Activated T-helper 2 cell treated with anti-CD3 and anti-CD28 coated beads, Interferon-gamma antibody, Interleukin-2, Interleukin-4, amounts not matched to agents 10 μg/mL and 5 μg/mL and 100 μg/mL, durations not matched to agents 14 hours and 24 hours and 36 hours (primary cell): ENCODE data around the gene C22orf15. TPM values are rescaled to one million over a fixed set of nuclear protein-coding genes. Genes with fewer than 3 reads are reported as not detected.

ENCODE experiments used
- DNase-seq: peaks from one replicate; pipeline ENCODE4 v3.0.0; 2021; ENCODE audit warnings: low spot score
- H3K27ac Mint-ChIP-seq: one replicate; pipeline ENCODE4 v1.8.0; 2021; ENCODE audit warnings: mixed read lengths
- H3K27me3 Mint-ChIP-seq: one replicate; pipeline ENCODE4 v1.8.0; 2021; ENCODE audit warnings: low read depth, mixed read lengths
- H3K36me3 Mint-ChIP-seq: one replicate; pipeline ENCODE4 v1.8.0; 2021; ENCODE audit warnings: low read depth, mixed read lengths
- H3K4me1 Mint-ChIP-seq: one replicate; pipeline ENCODE4 v1.8.0; 2021; ENCODE audit warnings: low read depth, mixed read lengths
- H3K4me3 Mint-ChIP-seq: one replicate; pipeline ENCODE4 v1.8.0; 2021; ENCODE audit warnings: low read depth, mild to moderate bottlenecking, moderate library complexity, mixed read lengths
- H3K9me3 Mint-ChIP-seq: one replicate; pipeline ENCODE4 v1.8.0; 2021; ENCODE audit warnings: mixed read lengths
- intact Hi-C: fragments of 100-400 bp; cut with micrococcal nuclease; formaldehyde crosslinking; loops from one replicate; pipeline ENCODE4 v1.15.1; 2023
- total RNA-seq: library from RNA; stranded (reverse); gene quantifications from 2 replicates; pipeline ENCODE4 v1.2.3, GENCODE V29; 2022

Gene C22orf15
- total RNA-seq, 1 donor from 2014 or later = 0.52 TPM

DNA sequence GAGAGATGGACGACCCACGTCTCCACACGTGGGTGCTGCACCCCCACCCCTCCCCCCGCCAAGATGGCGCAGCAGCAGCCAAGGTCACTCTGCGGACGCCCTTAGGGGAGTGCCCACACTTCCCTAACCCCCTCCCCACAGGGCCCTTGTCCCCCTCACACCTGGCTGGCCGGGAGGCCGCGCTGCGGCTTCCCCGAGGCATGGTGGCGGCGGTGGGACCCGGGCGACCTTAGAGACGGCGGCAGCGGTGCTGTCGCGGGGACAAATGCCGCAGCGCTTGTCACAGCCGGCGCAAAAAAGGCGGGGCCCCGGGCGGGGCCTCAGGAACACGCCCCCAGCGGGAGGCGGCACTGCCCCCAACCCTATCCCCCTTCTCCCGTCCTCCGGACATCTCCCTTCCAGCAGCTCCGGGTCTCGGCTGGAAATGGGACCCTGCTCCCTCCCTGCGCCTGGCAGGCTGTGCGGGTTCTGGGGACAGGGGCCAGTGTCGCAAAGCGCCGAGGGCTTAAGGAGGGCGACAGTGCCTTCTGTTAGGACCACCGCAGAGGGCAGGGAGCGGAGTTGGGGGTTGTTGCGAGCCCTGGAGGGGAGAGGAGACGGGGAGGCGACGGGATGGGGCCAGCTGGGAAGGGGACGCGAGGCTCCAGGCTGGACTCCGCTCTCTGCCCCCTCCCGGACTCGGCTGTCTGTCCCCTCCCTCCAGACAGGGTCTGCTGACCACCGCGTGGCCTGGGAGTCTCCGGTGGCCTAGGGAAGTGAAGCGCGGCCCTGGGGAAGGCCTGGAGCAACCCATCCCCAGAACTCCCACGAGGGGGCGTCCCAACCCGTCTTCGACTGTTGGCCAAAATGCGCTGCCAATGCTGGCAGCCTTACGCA lies 5.1 kb downstream of the C22orf15 start, which contains the start of gene CHCHD10:
Gene CHCHD10, minus strand, starts transcription at position 300 of the 876 bp plus-strand sequence. Its CDS starts 98 bp downstream, at position 202.
- Mint-ChIP-seq H3K4me3 (peak within 1 kb of the TSS; percentile 75), H3K4me1 (peaks cover 18% of the 10 kb centered on the region), H3K27me3 (peaks cover 2% of the 10 kb centered on the region), H3K36me3 (peaks cover 13% of the 10 kb centered on the region), H3K9me3 (no peaks in the 10 kb centered on the region), H3K27ac (peak within 1 kb of the TSS; percentile 67)
- intact Hi-C loops = loop anchor here (2.0 kb wide), 3 partner anchors 19 to 141 kb away; partner anchors contain the start of gene SMARCB1
- DNase-seq = peak; percentile 78

DNA sequence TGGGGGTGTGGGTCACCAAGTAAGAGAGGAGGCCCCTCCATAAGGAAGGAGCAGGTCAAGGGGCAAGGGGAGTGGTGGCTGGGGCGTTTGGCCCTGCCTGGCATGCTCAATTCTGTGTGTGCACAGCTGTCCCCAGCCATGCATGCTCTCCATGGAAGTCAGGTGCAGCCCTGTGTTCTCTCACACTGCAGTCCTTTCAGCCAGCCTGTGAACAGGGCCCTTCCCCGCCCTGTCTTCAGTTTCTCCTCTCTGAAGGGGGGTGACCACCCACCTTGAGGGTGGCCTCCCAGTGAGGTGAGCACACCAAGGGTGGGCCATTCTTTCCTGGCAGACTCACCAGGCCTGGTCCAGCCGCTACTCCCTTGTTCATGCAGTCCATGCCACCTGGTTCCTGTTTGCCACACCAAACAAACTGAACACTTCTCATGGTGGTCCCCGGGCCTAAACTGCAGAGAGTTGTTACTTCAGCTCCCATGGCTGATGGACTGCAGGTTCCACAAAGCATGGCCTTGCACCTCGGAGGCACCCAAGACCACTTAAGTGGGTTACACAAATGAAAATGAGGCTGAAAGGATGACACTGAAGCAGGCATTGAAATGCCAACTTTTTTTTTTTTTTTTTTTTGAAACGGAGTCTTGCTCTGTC lies 6.7 kb downstream of the C22orf15 start:
- Mint-ChIP-seq H3K4me1 (peaks cover 8% of the 10 kb centered on the region), H3K27me3 (peaks cover 14% of the 10 kb centered on the region), H3K36me3 (peaks cover 10% of the 10 kb centered on the region), H3K4me3 (peak overlapping the region; percentile 7), H3K9me3 (no peaks in the 10 kb centered on the region), H3K27ac (no peak overlapping the region)
- no peak for DNase-seq
- intact Hi-C loops = loop anchor here (2.0 kb wide), 1 partner anchor 17 kb away; the partner anchor contains the start of gene SMARCB1

DNA sequence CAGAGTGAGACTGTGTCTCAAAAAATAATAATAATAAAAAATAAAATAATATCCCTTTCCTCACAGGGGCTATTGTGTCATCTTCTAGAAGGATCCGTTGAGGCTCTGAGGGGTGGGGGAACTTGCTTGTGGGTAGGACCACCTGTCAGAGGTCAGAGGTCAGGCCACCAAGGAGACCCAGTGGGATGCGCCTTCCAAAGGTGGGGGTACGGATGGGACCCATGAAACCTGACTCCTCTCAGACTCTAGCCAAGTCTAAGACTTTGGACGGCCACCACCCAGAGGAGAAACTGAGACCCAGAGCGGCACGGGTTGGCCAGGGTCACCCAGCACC lies 9.5 kb downstream of the C22orf15 start:
- Mint-ChIP-seq H3K36me3 (no peaks in the 10 kb centered on the region), H3K4me3 (peak overlapping the region; percentile 52), H3K9me3 (no peaks in the 10 kb centered on the region), H3K27me3 (peaks cover 16% of the 10 kb centered on the region), H3K4me1 (peaks cover 5% of the 10 kb centered on the region), H3K27ac (no peak overlapping the region)
- intact Hi-C loops = no loop called here
- no peak for DNase-seq

DNA sequence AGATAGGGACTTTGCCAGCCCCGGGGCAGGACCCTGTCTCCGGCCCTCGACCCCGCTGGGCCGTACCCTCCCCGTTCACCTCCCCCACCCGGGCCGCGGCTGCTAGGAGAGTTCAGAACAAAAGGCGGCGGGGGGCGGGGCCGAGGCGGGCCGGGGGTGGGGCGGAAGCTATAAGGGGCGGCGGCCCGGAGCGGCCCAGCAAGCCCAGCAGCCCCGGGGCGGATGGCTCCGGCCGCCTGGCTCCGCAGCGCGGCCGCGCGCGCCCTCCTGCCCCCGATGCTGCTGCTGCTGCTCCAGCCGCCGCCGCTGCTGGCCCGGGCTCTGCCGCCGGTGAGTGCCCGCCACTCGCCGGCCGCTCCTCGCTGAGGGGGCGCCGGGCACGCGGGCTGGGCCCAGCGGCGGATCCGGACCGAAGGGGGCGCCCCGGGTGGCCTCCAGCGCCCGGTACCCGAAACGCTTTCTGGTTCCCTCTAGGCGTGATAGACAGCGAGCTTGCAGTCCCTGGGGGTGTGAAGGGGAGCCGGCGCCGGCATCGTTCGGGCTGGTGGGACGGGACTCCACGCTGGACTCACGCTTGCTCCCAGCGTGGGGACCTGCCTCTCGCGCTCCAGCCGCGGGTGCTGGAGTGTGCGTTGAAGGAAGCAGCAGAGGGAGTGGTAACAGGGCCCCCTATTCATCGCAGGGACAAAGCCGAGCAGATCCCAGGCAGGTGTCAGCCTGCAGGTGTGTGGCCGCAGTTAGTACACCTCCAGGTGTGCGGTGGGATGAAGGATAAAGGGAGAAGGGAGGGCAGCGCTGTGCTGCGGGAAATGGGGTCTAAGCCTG lies 10.1 kb downstream of the C22orf15 start, which contains the start of gene MMP11:
Gene MMP11, plus strand, starts transcription at position 201 of the 825 bp plus-strand sequence. Its CDS starts 22 bp downstream, at position 223.
- no peaks in the 10 kb centered on the region for H3K36me3 Mint-ChIP-seq
- DNase-seq = no peak
- intact Hi-C loops = no loop called here
- no peak within 1 kb of the TSS for H3K27ac Mint-ChIP-seq
- H3K27me3 Mint-ChIP-seq = peaks cover 16% of the 10 kb centered on the region
- H3K4me3 Mint-ChIP-seq = peak within 1 kb of the TSS; percentile 52
- H3K4me1 Mint-ChIP-seq = peaks cover 5% of the 10 kb centered on the region
- H3K9me3 Mint-ChIP-seq = no peaks in the 10 kb centered on the region

DNA sequence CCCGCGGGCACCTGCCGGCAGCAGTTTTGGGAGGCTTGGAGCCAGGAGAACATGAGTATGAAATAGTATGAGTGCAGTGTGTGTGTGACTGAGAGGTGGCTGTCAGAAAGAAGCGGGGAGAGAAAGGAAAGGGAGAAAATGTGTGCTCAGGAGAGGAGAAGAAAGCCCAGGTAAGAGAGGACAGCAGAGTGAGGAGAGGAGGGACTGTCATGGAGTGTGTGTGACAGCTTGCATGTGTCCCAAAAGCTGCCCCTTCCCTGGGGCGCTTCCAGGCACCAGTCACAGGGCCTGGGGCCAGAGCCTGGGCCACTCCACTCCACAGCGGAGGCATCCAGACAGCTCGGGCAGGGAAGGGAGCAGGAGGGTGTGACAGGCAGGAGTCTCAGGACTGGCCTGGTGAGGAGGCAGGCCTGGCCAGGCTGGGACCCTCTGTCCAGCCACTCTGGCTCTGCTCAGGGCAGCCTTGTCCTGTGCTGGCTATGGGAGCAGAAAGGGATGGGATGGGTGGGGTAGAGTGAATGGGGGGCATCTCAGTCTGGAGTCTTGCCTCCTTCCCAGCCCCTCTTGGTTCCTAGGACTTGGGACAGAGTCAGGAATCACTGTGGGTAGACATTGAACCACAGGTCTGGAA lies 10.8 kb downstream of the C22orf15 start:
- intact Hi-C loops = no loop called here
- H3K4me3 Mint-ChIP-seq = peak overlapping the region; percentile 14

DNA sequence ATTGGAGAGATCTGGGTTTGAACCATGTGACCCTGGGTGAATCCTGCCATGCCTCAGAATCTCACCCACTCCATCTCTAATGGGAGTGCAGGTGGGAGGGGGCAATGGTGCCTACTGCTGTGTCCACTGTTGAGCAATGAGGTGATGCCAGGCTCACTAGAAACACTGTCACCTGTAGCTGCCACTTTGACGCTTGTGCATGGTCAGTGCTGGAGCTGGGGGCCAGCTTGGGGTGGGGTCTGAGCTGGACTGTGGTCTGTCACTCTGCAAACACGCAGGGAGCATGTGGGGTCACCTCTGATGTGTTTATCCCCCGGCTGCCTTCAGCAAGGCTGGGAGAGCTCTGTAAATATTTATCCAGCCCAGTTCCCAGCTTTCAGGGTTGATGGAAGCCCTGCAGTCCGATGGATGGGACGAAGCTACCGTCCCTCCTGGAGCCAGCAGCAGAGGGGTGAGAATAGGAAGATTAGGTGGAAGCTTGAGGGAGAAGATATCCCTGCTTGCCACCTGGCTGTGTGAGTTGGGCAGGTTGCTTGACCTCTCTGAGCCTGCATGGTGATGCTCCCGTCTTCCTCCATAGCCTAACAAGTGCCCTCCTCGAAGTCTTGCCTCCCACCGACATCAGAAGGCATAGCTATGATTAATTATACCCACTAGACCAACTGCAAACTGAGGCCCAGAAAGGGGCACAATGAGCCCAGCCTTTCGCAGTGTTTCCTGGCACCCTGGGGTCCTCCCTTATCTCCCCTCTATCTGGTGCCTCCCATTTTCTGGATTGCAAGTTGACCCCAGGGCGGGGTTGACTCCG lies 11.5 kb downstream of the C22orf15 start:
- Mint-ChIP-seq H3K27ac (no peak overlapping the region), H3K9me3 (no peaks in the 10 kb centered on the region), H3K27me3 (peaks cover 16% of the 10 kb centered on the region), H3K4me3 (no peak overlapping the region), H3K4me1 (peaks cover 5% of the 10 kb centered on the region), H3K36me3 (no peaks in the 10 kb centered on the region)
- intact Hi-C loops = no loop called here
- DNase-seq = no peak

More for the DNA sequence above, 10.8 kb downstream of the C22orf15 start:
- Mint-ChIP-seq H3K36me3 (no peaks in the 10 kb centered on the region), H3K27me3 (peaks cover 16% of the 10 kb centered on the region), H3K4me1 (peaks cover 5% of the 10 kb centered on the region), H3K9me3 (no peaks in the 10 kb centered on the region), H3K27ac (no peak overlapping the region)
- no peak for DNase-seq

DNA sequence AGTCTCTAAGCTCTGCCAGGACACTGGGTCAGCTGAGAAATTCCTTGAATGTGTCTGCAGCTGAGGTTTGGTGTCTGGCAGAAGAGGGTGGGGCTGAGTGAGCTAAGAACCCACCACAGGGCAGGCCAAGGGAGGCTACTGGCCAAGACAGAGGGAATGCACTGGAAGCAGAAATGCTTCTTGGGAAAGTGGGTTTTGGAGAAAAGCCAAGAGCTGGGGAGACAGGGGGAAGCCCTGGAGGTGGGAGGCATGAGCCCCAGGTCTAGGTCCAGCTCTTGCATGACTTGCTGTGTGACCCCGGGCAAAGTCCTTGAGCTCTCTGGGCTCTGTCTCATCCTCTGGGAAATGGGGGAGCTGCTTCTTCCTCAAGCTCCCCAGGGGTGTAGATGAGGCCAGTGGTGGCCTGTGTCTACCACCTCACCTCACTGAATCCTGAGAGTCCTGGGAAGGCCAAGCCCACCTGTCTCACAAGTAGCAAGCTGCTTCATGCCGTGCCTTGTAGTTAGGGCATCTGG lies 12.2 kb downstream of the C22orf15 start:
- H3K4me3 Mint-ChIP-seq = no peak overlapping the region
- peaks cover 16% of the 10 kb centered on the region for H3K27me3 Mint-ChIP-seq
- peaks cover 5% of the 10 kb centered on the region for H3K4me1 Mint-ChIP-seq
- no peak overlapping the region for H3K27ac Mint-ChIP-seq
- intact Hi-C loops = no loop called here
- no peaks in the 10 kb centered on the region for H3K36me3 Mint-ChIP-seq
- no peaks in the 10 kb centered on the region for H3K9me3 Mint-ChIP-seq
- DNase-seq = no peak

DNA sequence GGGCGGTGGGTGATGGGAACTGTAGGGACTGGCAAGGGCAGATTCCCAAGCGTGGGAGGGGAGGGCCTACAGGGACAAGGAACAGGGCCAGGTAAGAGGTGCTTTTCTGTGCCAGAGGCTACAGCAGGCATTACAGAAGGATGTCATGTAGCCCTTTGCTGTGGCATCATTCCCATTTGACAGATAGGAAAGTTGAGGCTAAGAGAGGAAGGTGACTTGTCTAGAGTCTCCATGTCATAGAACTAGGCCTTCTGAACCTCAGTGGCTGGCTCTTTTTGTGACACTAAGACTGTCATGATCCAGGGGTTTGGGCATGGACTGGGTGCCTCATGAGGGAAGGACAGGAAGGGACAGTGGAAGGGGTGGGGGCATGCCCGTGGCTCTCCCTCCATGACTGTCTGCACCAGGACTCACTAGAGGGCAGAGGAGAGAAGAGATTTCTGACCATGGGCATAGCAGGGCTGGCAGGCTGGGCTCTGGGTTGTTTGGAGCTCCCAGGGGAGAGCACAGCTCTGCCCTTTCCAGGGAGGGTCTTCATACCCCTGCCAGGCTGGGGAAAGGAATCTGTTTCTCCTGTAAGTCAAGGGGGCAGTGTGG lies 13.1 kb downstream of the C22orf15 start:
- no peak overlapping the region for H3K27ac Mint-ChIP-seq
- no peaks in the 10 kb centered on the region for H3K36me3 Mint-ChIP-seq
- DNase-seq = no peak
- H3K4me3 Mint-ChIP-seq = no peak overlapping the region
- peaks cover 16% of the 10 kb centered on the region for H3K27me3 Mint-ChIP-seq
- no peaks in the 10 kb centered on the region for H3K9me3 Mint-ChIP-seq
- H3K4me1 Mint-ChIP-seq = peaks cover 5% of the 10 kb centered on the region
- intact Hi-C loops = no loop called here

DNA sequence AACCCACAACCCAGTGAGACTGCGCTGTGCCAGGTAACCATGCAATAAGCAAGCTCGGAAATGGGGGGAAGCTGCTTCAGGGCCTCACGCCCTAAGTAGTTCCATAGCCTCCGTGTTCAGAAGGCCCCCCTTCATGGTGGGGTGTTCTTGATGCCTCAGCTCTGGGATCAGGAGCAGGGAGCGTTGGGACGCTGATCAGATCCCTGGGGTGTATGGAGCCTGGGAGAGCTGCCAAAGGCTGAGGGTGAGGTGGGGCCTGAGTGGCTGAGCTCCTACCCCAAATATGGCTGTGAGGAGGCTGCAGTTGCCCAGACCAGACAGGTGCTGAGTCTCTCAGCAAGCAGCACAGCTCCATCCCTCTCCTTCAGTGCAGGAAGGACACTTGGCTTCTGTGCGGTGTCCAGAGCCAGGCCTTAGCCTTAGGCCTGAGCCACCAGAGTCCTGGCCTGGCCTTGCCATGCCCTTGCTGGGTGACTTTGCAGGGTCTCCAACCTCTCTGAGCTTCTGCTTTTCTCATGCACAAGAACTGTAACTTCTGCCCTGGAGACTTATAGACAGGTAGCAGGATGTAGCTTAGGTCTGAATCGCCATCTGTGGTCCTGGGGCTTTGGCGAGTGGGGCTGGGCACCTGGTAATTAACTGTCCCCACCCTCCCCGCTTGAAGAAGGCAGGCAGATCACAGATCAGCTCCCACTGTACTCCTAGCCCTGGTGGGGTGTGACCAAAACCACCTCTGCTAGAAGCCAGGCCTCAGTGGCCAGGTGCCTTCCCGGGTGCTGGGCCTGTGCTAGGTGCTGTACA lies 15.2 kb downstream of the C22orf15 start:
- Mint-ChIP-seq H3K4me3 (no peak overlapping the region), H3K27me3 (peaks cover 14% of the 10 kb centered on the region), H3K36me3 (no peaks in the 10 kb centered on the region), H3K4me1 (no peaks in the 10 kb centered on the region), H3K27ac (no peak overlapping the region), H3K9me3 (no peaks in the 10 kb centered on the region)
- DNase-seq = no peak
- intact Hi-C loops = no loop called here

DNA sequence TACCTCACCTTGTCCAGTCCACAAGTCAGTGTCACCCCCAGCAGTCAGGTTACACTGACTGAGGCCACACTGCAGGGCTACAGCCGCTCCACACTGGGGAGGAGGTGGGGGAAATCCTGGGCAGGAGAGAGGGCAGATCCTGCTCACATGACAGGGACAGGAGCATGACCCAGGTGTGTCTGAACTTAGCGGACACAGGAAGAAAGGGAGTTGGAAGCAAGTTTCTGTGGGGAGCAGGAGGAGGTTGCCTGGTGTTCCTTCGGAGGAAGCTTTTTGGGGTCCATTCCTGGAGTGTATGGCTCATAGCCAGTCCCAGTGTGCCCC lies 15.7 kb downstream of the C22orf15 start:
- Mint-ChIP-seq H3K4me3 (no peak overlapping the region), H3K4me1 (no peaks in the 10 kb centered on the region), H3K27ac (no peak overlapping the region), H3K9me3 (no peaks in the 10 kb centered on the region), H3K27me3 (peaks cover 8% of the 10 kb centered on the region), H3K36me3 (no peaks in the 10 kb centered on the region)
- intact Hi-C loops = no loop called here
- DNase-seq = no peak

DNA sequence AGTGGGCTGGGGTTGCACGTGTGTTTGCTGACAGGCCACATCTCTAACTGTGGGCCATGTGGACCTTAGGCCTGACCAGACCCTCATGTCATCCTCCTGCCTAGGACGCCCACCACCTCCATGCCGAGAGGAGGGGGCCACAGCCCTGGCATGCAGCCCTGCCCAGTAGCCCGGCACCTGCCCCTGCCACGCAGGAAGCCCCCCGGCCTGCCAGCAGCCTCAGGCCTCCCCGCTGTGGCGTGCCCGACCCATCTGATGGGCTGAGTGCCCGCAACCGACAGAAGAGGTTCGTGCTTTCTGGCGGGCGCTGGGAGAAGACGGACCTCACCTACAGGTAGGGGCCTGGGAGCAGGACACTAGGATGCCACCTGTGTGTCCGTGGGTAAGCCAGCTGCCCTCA lies 16.3 kb downstream of the C22orf15 start:
- Mint-ChIP-seq H3K27ac (no peak overlapping the region), H3K9me3 (no peaks in the 10 kb centered on the region), H3K36me3 (no peaks in the 10 kb centered on the region), H3K4me3 (no peak overlapping the region), H3K4me1 (peaks cover under 1% of the 10 kb centered on the region), H3K27me3 (peaks cover 6% of the 10 kb centered on the region)
- intact Hi-C loops = no loop called here
- no peak for DNase-seq
